HCT116 (cell line): Measurements from ENCODE around the gene RIT2. TPM values are rescaled to one million over a fixed set of nuclear protein-coding genes. Genes with fewer than 3 reads are reported as not detected.

ENCODE experiments used
- ATAC-seq: fragments of 200-7000 bp; cut with Tn5 transposase; 2 replicates; pipeline ENCODE4 v1.9.1; 2020; ENCODE audit warnings: mild to moderate bottlenecking, moderate library complexity
- BruUV-seq: library from RNA; stranded (reverse); fragments of 400-500 nt; replicated peaks from 2 replicates; lab custom pipeline; 2021; lab: Mats Ljungman, UMichigan
- CTCF ChIA-PET: fragments of 300-600 bp; sonication (Branson Sonifier 250); formaldehyde crosslinking; loops from one replicate; lab custom pipeline; 2021; ENCODE audit warnings: antibody characterized with exemption; lab: Charles Lee
- POLR2A ChIA-PET: fragments of 300-600, 350-600 bp; sonication (Branson Sonifier 250); formaldehyde crosslinking; loops from one replicate; lab custom pipeline; 2021; ENCODE audit warnings: antibody characterized with exemption; lab: Charles Lee
- RAD21 ChIA-PET, 2 experiments: fragments of 300-600 bp; sonication (Branson Sonifier 250); formaldehyde crosslinking; loops; one replicate each; lab custom pipeline; 2023; ENCODE audit warnings: low total read pairs in 2 of 2; ENCODE audit not compliant: uncharacterized antibody in 2 of 2, unreplicated experiment in 2 of 2, low non-redundant PET in 1 of 2; lab: Charles Lee
- DNase-seq: peaks from one replicate; pipeline ENCODE4 v3.0.0-alpha.2; 2010; ENCODE audit warnings: low read depth, low spot score
- H2AFZ ChIP-seq: fragments of 200-600 bp; shearing (Covaris generic), sonication (generic); 2 replicates; pipeline ENCODE4 v1.6.1; 2017; ENCODE audit warnings: low read depth, mixed run types, mixed read lengths, antibody characterized with exemption, low read length; ENCODE audit not compliant: poor library complexity, severe bottlenecking
- H3K27ac ChIP-seq: 2 replicates; pipeline ENCODE4 v1.5.1; 2012; ENCODE audit warnings: low read depth, low read length
- H3K27me3 ChIP-seq: fragments of 200-600 bp; sonication (generic); 2 replicates; pipeline ENCODE4 v1.6.1; 2016; ENCODE audit warnings: mixed run types, low read length, mixed read lengths; ENCODE audit not compliant: insufficient read depth
- H3K36me3 ChIP-seq, 2 experiments: fragments of 200-500 bp in 1 of 2; fragments of 200-600 bp in 1 of 2; sonication (Bioruptor generic) in 1 of 2; sonication (generic) in 1 of 2; 2 replicates each; pipeline versions ENCODE4 v1.5.1 to v1.6.1; 2014 to 2016; ENCODE audit warnings: low read length in 2 of 2, inconsistent platforms in 1 of 2, mixed read lengths in 1 of 2, mixed run types in 1 of 2; ENCODE audit not compliant: insufficient read depth in 2 of 2, control insufficient read depth in 1 of 2
- H3K4me1 ChIP-seq, 2 experiments: fragments of 200-600 bp in 1 of 2; sonication (generic) in 1 of 2; 2 replicates each; pipeline versions ENCODE4 v1.5.1 to v1.6.1; 2012 to 2017; ENCODE audit warnings: low read length in 2 of 2, inconsistent platforms in 1 of 2, mild to moderate bottlenecking in 1 of 2, mixed read lengths in 1 of 2, mixed run types in 1 of 2, moderate library complexity in 1 of 2; ENCODE audit not compliant: insufficient read depth in 2 of 2, control insufficient read depth in 1 of 2
- H3K4me2 ChIP-seq: fragments of 200-600 bp; sonication (generic); 2 replicates; pipeline ENCODE4 v1.6.1; 2017; ENCODE audit warnings: mixed run types, low read length, mixed read lengths
- H3K4me3 ChIP-seq, 2 experiments: fragments of 200-600 bp in 1 of 2; sonication (generic) in 1 of 2; replicated peaks in 1 of 2; 2 replicates each; pipeline ENCODE4 v1.5.1; 2011 to 2016; ENCODE audit warnings: low read length in 2 of 2, control low read depth in 1 of 2, low read depth in 1 of 2, mild to moderate bottlenecking in 1 of 2, mixed read lengths in 1 of 2, mixed run types in 1 of 2
- H3K79me2 ChIP-seq: fragments of 200-600 bp; sonication (generic); 2 replicates; pipeline ENCODE4 v1.6.1; 2017; ENCODE audit warnings: mild to moderate bottlenecking, mixed run types, low read length, moderate library complexity, mixed read lengths; ENCODE audit not compliant: insufficient read depth
- H3K9ac ChIP-seq: fragments of 200-600 bp; sonication (generic); 2 replicates; pipeline ENCODE4 v1.6.1; 2016; ENCODE audit warnings: low read length, mixed read lengths
- H3K9me2 ChIP-seq: fragments of 200-600 bp; sonication (generic), shearing (Covaris generic); 2 replicates; pipeline ENCODE4 v1.6.1; 2017; ENCODE audit warnings: mixed run types, mild to moderate bottlenecking, moderate library complexity; ENCODE audit not compliant: insufficient read depth
- H3K9me3 ChIP-seq, 2 experiments: fragments of 200-500 bp in 1 of 2; fragments of 200-600 bp in 1 of 2; sonication (Bioruptor generic) in 1 of 2; sonication (generic) in 1 of 2; 2 replicates each; pipeline ENCODE4 v1.6.1; 2014 to 2017; ENCODE audit warnings: low read length in 2 of 2, mixed read lengths in 2 of 2, inconsistent platforms in 1 of 2, low read depth in 1 of 2, mild to moderate bottlenecking in 1 of 2, mixed run types in 1 of 2, moderate library complexity in 1 of 2; ENCODE audit not compliant: control insufficient read depth in 1 of 2, insufficient read depth in 1 of 2
- H4K20me1 ChIP-seq: fragments of 200-600 bp; sonication (generic), shearing (Covaris generic); 2 replicates; pipeline ENCODE4 v1.6.1; 2017; ENCODE audit warnings: mixed run types, mild to moderate bottlenecking, moderate library complexity; ENCODE audit not compliant: insufficient read depth
- ATF3 ChIP-seq: IDR thresholded peaks from 2 replicates; pipeline ENCODE4 v1.6.1; 2012
- CBX3 ChIP-seq: IDR thresholded peaks from 2 replicates; pipeline ENCODE4 v1.6.1; 2012; ENCODE audit warnings: low read depth
- CTCF ChIP-seq, 3 experiments: fragments of 200-600 bp in 1 of 3; sonication (generic) in 1 of 3; IDR thresholded peaks in 2 of 3; conservative IDR thresholded peaks in 1 of 3; 2 replicates each; pipeline ENCODE4 v1.5.1; 2012 to 2017; ENCODE audit warnings: low read depth in 2 of 3, low read length in 2 of 3, antibody characterized with exemption in 1 of 3, borderline replicate concordance in 1 of 3, control low read depth in 1 of 3, mild to moderate bottlenecking in 1 of 3, mixed read lengths in 1 of 3, mixed run types in 1 of 3, moderate library complexity in 1 of 3; ENCODE audit not compliant: insufficient read depth in 1 of 3
- EGR1 ChIP-seq: IDR thresholded peaks from 2 replicates; pipeline ENCODE4 v1.6.1; 2012; ENCODE audit warnings: low read depth
- ELF1 ChIP-seq: IDR thresholded peaks from 2 replicates; pipeline ENCODE4 v1.6.1; 2012; ENCODE audit warnings: low read depth, borderline replicate concordance
- EZH2 ChIP-seq: fragments of 200-600 bp; sonication (generic); IDR thresholded peaks from 2 replicates; pipeline ENCODE4 v1.6.1; 2017; ENCODE audit warnings: antibody characterized with exemption, mixed run types
- EZH2phosphoT487 ChIP-seq: fragments of 200-600 bp; IDR thresholded peaks from 2 replicates; pipeline ENCODE4 v1.6.1; 2018; ENCODE audit warnings: antibody characterized with exemption, borderline replicate concordance
- FOSL1 ChIP-seq: IDR thresholded peaks from 2 replicates; pipeline ENCODE4 v1.6.1; 2012; ENCODE audit warnings: low read depth
- JUND ChIP-seq: IDR thresholded peaks from 2 replicates; pipeline ENCODE4 v1.6.1; 2012
- POLR2A ChIP-seq: IDR thresholded peaks from 2 replicates; pipeline ENCODE4 v1.7.0; 2011; ENCODE audit warnings: borderline replicate concordance; ENCODE audit not compliant: insufficient read depth, insufficient read length; ENCODE audit errors: extremely low read depth
- RAD21 ChIP-seq: IDR thresholded peaks from 2 replicates; pipeline ENCODE4 v1.6.1; 2012; ENCODE audit warnings: low read depth, mild to moderate bottlenecking
- REST ChIP-seq: IDR thresholded peaks from 2 replicates; pipeline ENCODE4 v1.6.1; 2012; ENCODE audit warnings: low read depth
- SIN3A ChIP-seq: IDR thresholded peaks from 2 replicates; pipeline ENCODE4 v1.6.1; 2012; ENCODE audit warnings: low read depth
- SP1 ChIP-seq: IDR thresholded peaks from 2 replicates; pipeline ENCODE4 v1.6.1; 2012; ENCODE audit warnings: low read depth
- SRF ChIP-seq: IDR thresholded peaks from 2 replicates; pipeline ENCODE4 v1.6.1; 2012; ENCODE audit warnings: low read depth
- YY1 ChIP-seq: IDR thresholded peaks from 2 replicates; pipeline ENCODE4 v1.6.1; 2011; ENCODE audit warnings: low read length, low read depth, moderate library complexity, mild to moderate bottlenecking; ENCODE audit not compliant: insufficient replicate concordance; ENCODE audit errors: extremely low read depth
- ZBTB33 ChIP-seq: IDR thresholded peaks from 2 replicates; pipeline ENCODE4 v1.6.1; 2011; ENCODE audit warnings: mild to moderate bottlenecking, low read length, moderate library complexity; ENCODE audit not compliant: insufficient replicate concordance; ENCODE audit errors: extremely low read depth
- ZFX ChIP-seq: fragments of 450-650 bp; IDR thresholded peaks from 2 replicates; pipeline ENCODE4 v1.6.1; 2017
- intact Hi-C: fragments of 100-400 bp; cut with micrococcal nuclease; formaldehyde crosslinking; loops from 2 replicates; pipeline ENCODE4 v1.10.0; 2022
- total RNA-seq: library from RNA; stranded (reverse); gene quantifications from one replicate; pipeline ENCODE4 v1.2.1, GENCODE V29; 2021; ENCODE audit not compliant: unreplicated experiment
- TF ChIP-seq, protein P1 (sequence below): IDR thresholded peaks from 2 replicates; pipeline ENCODE4 v1.6.1; 2012

RIT2 gene
- total RNA-seq, 1 experiment from 2014 or later: not detected

- H3K4me3 ChIP-seq: no peak overlapping the region
- no peak overlapping the region for H2AFZ ChIP-seq
- DNase-seq: no peak
- POLR2A ChIA-PET: no interaction called here
- ATAC-seq: no peak
- no peaks in the 10 kb centered on the region for H3K79me2 ChIP-seq
- H3K9me3 ChIP-seq: peaks cover 13 to 25% of the 10 kb centered on the region in 2 experiments; a peak in 2 of 4 replicates
- no peaks in the 10 kb centered on the region for H4K20me1 ChIP-seq
- H3K27me3 ChIP-seq: no peaks in the 10 kb centered on the region
- H3K4me1 ChIP-seq: no peaks in the 10 kb centered on the region
- TF ChIP-seq CTCF (IDR thresholded peaks at IDR 0.05 in 2 of 3, conservative IDR thresholded peaks at IDR 0.05 in 1 of 3; ENCODE audit: borderline replicate concordance in 1 of 3, insufficient read depth in 1 of 3, low read depth in 2 of 3, low read length in 2 of 3) (no peak), CBX3 (no peak), ZBTB33 (no peak), SIN3A (no peak), FOSL1 (no peak), EGR1 (no peak), YY1 (no peak), RAD21 (no peak), ATF3 (no peak), EZH2phosphoT487 (no peak), SP1 (no peak), POLR2A (no peak), EZH2 (no peak), ELF1 (no peak), ZFX (no peak), REST (no peak), JUND (no peak), SRF (no peak)
- TF ChIP-seq, protein P1, sequence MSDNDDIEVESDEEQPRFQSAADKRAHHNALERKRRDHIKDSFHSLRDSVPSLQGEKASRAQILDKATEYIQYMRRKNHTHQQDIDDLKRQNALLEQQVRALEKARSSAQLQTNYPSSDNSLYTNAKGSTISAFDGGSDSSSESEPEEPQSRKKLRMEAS: no peak
- CTCF ChIA-PET: no interaction called here
- RAD21 ChIA-PET: no interaction called here
- no peak overlapping the region for H3K9ac ChIP-seq
- intact Hi-C loops: no loop called here
- H3K27ac ChIP-seq: no peak overlapping the region
- H3K9me2 ChIP-seq: no peaks in the 10 kb centered on the region
- H3K4me2 ChIP-seq: no peak overlapping the region
- no peaks in the 10 kb centered on the region for H3K36me3 ChIP-seq
- BruUV-seq: no TSS peak
Observed at GRCh38 chr18:43077510-43078308, 37.8 kb downstream of the RIT2 start.
